Keratinocyte (primary cell): ENCODE results near the gene AAGAB.

ENCODE experiments used
- EZH2 ChIP-seq: IDR thresholded peaks from one replicate; pipeline ENCODE4 v1.6.1; 2012; ENCODE audit warnings: inconsistent platforms, mild to moderate bottlenecking, low read length, moderate library complexity
- TF ChIP-seq, protein P1 (sequence below), 3 experiments: IDR thresholded peaks in 1 of 3; conservative IDR thresholded peaks in 1 of 3; optimal IDR thresholded peaks in 1 of 3; 2 replicates in 2 of 3; 3 replicates in 1 of 3; pipeline versions ENCODE3 to v1.5.1; 2011; ENCODE audit warnings: low read length in 3 of 3, mild to moderate bottlenecking in 3 of 3, moderate library complexity in 2 of 3, control low read depth in 1 of 3, inconsistent platforms in 1 of 3; ENCODE audit not compliant: insufficient read depth in 2 of 3; ENCODE audit errors: extremely low read depth in 1 of 3

DNA sequence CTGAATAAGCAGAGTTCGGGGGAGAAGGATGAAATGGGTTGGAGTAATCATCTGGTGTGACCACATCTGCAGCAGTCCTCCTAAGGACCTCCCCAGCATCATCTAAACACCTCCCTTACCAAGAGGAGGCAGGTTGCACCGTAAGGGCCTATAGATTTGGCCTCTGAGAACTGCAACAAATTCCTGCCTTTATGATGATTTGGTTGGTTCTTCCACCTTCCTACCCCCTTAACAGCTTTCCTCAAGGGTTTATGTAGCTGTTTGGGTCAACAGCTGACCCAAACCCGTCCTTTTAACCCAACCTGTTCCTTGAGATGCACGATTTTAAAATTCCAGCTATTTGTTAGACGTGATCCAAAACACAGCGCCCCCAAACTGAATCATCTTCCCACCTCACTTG is 58.2 kb downstream of the AAGAB start:
- TF ChIP-seq, protein P1, sequence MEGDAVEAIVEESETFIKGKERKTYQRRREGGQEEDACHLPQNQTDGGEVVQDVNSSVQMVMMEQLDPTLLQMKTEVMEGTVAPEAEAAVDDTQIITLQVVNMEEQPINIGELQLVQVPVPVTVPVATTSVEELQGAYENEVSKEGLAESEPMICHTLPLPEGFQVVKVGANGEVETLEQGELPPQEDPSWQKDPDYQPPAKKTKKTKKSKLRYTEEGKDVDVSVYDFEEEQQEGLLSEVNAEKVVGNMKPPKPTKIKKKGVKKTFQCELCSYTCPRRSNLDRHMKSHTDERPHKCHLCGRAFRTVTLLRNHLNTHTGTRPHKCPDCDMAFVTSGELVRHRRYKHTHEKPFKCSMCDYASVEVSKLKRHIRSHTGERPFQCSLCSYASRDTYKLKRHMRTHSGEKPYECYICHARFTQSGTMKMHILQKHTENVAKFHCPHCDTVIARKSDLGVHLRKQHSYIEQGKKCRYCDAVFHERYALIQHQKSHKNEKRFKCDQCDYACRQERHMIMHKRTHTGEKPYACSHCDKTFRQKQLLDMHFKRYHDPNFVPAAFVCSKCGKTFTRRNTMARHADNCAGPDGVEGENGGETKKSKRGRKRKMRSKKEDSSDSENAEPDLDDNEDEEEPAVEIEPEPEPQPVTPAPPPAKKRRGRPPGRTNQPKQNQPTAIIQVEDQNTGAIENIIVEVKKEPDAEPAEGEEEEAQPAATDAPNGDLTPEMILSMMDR (optimal IDR thresholded peaks at IDR 0.05 in 1 of 3, IDR thresholded peaks at IDR 0.05 in 1 of 3, conservative IDR thresholded peaks at IDR 0.05 in 1 of 3; ENCODE audit: extremely low read depth in 1 of 3, insufficient read depth in 2 of 3, low read length in 3 of 3), result no peak
- no peak for TF ChIP-seq EZH2
